H1 (cell line): ENCODE results near the gene TMIGD3.

Source experiments
- EZH2 ChIP-seq: fragments of 200-600 bp; sonication (generic); IDR thresholded peaks from 2 replicates; pipeline ENCODE4 v1.7.1; 2012; ENCODE audit warnings: low read depth, mild to moderate bottlenecking, moderate library complexity, low read length, inconsistent platforms; ENCODE audit not compliant: severe bottlenecking
- GTF2F1 ChIP-seq: IDR thresholded peaks from 2 replicates; pipeline ENCODE4 v1.6.1; 2012; ENCODE audit warnings: low read depth, low read length, improper control_type of control experiment, borderline replicate concordance
- RXRA ChIP-seq: IDR thresholded peaks from 2 replicates; pipeline ENCODE4 v1.6.1; 2011; ENCODE audit warnings: low read depth, mild to moderate bottlenecking, low read length, moderate library complexity; ENCODE audit not compliant: insufficient read depth
- SP1 ChIP-seq: IDR thresholded peaks from 2 replicates; pipeline ENCODE4 v1.6.1; 2011; ENCODE audit warnings: low read depth, low read length
- YY1 ChIP-seq: IDR thresholded peaks from 2 replicates; pipeline ENCODE4 v1.6.1; 2011; ENCODE audit warnings: low read depth, mild to moderate bottlenecking, low read length
- TF ChIP-seq, protein P1 (sequence below), 3 experiments: IDR thresholded peaks; 1 replicate in 2 of 3; 2 replicates in 1 of 3; pipeline versions ENCODE4 v1.5.1 to v1.6.1; 2011; ENCODE audit warnings: low read length in 3 of 3, mild to moderate bottlenecking in 3 of 3, inconsistent platforms in 2 of 3, low read depth in 1 of 3, moderate library complexity in 1 of 3; ENCODE audit not compliant: insufficient read depth in 1 of 3; ENCODE audit errors: control extremely low read depth in 1 of 3

DNA sequence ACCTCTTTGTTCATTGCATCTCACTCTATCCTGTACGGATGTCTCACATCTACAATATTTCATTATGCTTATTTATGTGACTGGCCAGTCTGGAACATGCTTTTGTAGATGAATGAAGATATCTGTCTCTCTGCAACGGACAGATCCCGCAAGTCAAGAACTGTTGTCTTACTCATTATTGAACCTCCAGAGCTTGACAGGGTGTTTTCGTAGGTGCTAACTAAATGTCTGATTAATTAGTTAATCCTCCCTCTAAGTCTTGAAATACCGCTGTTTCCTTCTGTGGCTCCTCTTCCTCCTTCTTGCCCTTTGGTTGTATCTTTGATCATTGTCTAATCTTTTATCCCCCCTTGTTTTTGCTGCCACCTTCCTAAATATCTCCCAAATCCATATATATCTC lies 32.8 kb downstream of the TMIGD3 start:
- TF ChIP-seq GTF2F1 (no peak), YY1 (no peak), RXRA (no peak), SP1 (no peak), EZH2 (no peak)
- TF ChIP-seq, protein P1, sequence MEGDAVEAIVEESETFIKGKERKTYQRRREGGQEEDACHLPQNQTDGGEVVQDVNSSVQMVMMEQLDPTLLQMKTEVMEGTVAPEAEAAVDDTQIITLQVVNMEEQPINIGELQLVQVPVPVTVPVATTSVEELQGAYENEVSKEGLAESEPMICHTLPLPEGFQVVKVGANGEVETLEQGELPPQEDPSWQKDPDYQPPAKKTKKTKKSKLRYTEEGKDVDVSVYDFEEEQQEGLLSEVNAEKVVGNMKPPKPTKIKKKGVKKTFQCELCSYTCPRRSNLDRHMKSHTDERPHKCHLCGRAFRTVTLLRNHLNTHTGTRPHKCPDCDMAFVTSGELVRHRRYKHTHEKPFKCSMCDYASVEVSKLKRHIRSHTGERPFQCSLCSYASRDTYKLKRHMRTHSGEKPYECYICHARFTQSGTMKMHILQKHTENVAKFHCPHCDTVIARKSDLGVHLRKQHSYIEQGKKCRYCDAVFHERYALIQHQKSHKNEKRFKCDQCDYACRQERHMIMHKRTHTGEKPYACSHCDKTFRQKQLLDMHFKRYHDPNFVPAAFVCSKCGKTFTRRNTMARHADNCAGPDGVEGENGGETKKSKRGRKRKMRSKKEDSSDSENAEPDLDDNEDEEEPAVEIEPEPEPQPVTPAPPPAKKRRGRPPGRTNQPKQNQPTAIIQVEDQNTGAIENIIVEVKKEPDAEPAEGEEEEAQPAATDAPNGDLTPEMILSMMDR (IDR thresholded peaks at IDR 0.05; ENCODE audit: control extremely low read depth in 1 of 3, insufficient read depth in 1 of 3, low read depth in 1 of 3, low read length in 3 of 3) = no peak
